T-helper 1 cell treated with Interleukin-12 subunit alpha and Interleukin-12 subunit beta and Interleukin-4 antibody, amounts not matched to agents 30 μg/mL and 1 μg/mL, for 36 hours (primary cell): ENCODE data around the gene GORASP1.

ENCODE experiments used
- H3K27ac Mint-ChIP-seq: one replicate; pipeline ENCODE4 v1.8.0; 2021; ENCODE audit warnings: mild to moderate bottlenecking, mixed read lengths
- H3K27me3 Mint-ChIP-seq: one replicate; pipeline ENCODE4 v1.8.0; 2021; ENCODE audit warnings: low read depth, mixed read lengths
- H3K36me3 Mint-ChIP-seq: one replicate; pipeline ENCODE4 v1.8.0; 2021; ENCODE audit warnings: low read depth, mixed read lengths
- H3K4me1 Mint-ChIP-seq: one replicate; pipeline ENCODE4 v1.8.0; 2021; ENCODE audit warnings: low read depth, mixed read lengths
- H3K4me3 Mint-ChIP-seq: one replicate; pipeline ENCODE4 v1.8.0; 2021; ENCODE audit warnings: mild to moderate bottlenecking, moderate library complexity, mixed read lengths
- H3K9me3 Mint-ChIP-seq: one replicate; pipeline ENCODE4 v1.8.0; 2021; ENCODE audit warnings: mixed read lengths

GORASP1 gene

DNA sequence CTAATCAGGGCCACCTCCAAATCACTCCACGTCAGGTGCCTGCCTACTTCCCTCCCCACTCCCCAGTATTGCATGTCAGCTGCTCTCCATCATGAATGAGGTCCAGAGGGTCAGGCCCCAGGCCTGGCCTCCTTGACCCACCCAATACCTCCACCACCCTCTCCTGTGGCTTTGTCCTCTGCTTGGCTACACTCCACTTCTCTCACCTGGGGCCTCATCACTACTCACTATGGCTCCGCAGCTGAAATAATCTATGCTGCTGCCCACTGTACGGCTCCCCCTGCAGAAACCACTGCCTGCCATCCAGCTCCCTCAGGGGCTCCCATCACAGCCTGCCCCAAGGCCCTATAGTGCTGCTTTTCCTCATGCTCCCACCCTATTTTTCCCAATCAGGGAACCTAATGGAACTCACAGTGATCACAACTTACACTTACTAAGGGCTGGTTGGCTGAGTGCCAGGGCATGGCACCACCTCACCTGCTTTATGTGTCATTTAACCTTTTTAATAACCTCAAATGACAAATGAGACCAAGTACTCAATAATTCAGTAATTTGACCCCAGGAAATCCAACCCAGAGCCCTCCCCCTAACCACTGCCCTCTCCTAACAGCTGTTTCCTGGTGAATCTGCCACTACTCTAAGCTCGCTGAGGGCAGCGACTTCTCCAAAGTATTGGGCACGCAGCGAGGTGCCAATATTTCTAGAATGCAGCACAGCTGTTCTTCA is 2.3 kb downstream of the GORASP1 start:
- H3K27me3 Mint-ChIP-seq = peaks cover 9% of the 10 kb centered on the region
- peaks cover 8% of the 10 kb centered on the region for H3K36me3 Mint-ChIP-seq
- no peak overlapping the region for H3K27ac Mint-ChIP-seq
- H3K4me1 Mint-ChIP-seq = peaks cover 54% of the 10 kb centered on the region
- no peak overlapping the region for H3K4me3 Mint-ChIP-seq
- H3K9me3 Mint-ChIP-seq = no peaks in the 10 kb centered on the region

- Mint-ChIP-seq H3K4me1 (peaks cover 49% of the 10 kb centered on the region), H3K9me3 (no peaks in the 10 kb centered on the region), H3K36me3 (peaks cover 4% of the 10 kb centered on the region), H3K27me3 (peaks cover 5% of the 10 kb centered on the region), H3K4me3 (no peak overlapping the region), H3K27ac (no peak overlapping the region)
These were observed 3.5 kb downstream of the GORASP1 start for GRCh38 chr3:39103791-39104552.

DNA sequence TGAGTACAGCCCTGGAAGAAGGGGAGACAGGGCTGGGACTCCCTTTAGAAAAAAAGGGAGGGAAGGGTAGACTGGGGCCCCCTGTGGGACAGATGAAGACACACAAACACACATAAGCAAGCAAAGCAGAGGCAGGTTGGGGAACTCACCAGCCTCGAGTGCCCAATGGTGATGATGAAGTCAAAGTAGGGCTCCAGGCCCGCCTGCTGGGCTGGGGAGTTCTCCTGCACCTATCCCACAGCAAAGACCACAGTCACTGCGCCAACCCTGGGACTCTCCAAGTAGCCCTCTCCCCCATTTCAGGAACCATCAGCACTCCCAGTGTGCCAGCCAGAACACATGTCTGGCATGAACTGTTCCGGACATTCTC is 4.1 kb downstream of the GORASP1 start:
- Mint-ChIP-seq H3K4me3 (no peak overlapping the region), H3K36me3 (peaks cover 4% of the 10 kb centered on the region), H3K27me3 (peaks cover 5% of the 10 kb centered on the region), H3K4me1 (peaks cover 42% of the 10 kb centered on the region), H3K27ac (no peak overlapping the region), H3K9me3 (no peaks in the 10 kb centered on the region)

DNA sequence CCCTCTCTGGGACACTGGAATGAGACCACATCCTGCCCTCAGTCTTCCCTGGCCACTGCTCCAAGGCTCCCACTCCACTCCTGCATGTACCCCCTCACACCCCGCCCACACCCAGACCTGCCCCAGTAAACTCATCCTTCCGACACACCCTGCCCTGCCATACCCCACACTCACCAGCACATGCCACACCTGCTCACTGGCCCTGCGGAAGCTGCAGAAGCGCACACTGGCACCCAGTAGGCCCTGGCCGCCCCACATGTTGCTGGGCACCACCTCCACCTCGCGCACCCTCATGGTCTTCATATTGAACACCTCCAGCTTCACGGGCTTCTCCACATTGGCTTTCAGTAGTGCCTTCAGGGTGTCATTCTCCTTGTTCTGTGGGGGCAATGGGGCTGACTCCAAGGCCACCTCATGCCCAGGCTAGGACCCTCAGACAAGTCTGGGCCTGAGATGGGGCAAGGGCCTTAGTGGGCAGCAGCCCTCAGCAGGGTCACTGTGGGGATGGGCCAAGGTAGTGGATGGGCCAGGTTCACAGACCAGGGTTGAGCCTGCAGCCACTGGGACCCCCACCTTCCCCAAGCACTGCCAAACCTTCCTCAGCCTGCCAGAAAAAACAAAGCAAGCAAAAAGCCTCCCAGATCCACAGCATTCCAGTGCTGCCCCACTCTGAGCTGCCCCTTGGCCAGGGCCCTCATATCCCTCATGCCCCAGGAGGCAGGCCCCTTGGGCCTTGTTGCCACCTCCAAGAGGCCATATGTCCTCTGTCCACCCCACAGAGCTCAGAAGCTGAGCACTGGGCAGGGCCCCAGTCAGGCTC is 4.7 kb downstream of the GORASP1 start:
- Mint-ChIP-seq H3K27me3 (peaks cover 5% of the 10 kb centered on the region), H3K4me1 (peaks cover 37% of the 10 kb centered on the region), H3K27ac (no peak overlapping the region), H3K9me3 (no peaks in the 10 kb centered on the region), H3K36me3 (no peaks in the 10 kb centered on the region), H3K4me3 (no peak overlapping the region)

DNA sequence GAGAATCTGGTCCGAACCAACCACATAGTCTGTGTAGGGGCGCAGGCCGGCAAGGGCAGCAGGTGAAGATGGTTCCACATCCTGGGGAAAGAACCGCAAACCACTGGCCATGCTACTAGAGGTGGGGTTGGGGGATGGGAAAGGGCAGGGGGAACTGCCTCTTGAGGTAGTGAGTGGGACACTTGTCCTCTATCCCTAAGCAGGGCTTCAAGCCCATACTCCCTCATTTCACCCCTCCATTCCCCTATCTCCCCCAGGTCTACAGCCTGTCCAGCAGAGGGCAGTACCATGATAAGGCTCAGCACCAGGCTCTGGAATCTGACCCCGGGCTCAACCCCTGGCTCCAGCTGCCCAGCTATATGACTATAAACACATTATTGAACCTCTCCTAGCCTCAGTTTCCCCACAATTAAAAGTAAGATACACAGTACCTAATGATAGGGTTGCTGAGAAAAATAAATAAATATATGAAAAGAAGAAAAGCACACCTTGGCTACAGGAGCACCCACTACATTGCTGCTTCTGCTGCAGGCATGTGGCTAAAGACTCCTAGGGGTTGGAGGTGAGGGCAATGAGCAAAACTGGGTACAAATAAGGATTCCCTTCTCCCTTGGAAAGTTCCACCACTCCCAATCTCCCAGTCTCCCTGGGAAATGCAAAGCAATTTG is 6.3 kb downstream of the GORASP1 start:
- H3K4me1 Mint-ChIP-seq = peaks cover 28% of the 10 kb centered on the region
- no peak overlapping the region for H3K27ac Mint-ChIP-seq
- no peaks in the 10 kb centered on the region for H3K9me3 Mint-ChIP-seq
- peaks cover 4% of the 10 kb centered on the region for H3K27me3 Mint-ChIP-seq
- H3K36me3 Mint-ChIP-seq = peaks cover 11% of the 10 kb centered on the region
- no peak overlapping the region for H3K4me3 Mint-ChIP-seq

DNA sequence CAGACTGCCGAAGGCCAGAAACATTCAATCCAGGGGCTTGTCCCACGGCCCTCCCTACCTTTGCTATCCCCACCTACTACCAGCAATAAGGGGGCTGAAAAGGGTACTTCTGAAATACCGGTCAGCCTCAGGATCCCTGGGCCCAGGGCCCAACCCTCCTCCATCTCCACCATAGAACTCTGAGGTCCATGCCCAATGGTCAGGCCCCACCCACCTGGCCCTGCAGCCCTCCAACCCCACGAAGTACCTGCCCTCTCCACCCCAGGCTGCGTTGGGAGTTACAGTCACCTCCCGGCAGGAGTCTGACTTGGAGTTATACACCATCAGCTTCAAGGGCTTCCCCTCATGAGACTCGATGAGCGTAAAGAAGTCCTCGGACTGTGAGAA is 6.9 kb downstream of the GORASP1 start:
- H3K27ac Mint-ChIP-seq = no peak overlapping the region
- H3K4me3 Mint-ChIP-seq = no peak overlapping the region
- no peaks in the 10 kb centered on the region for H3K27me3 Mint-ChIP-seq
- H3K36me3 Mint-ChIP-seq = peaks cover 12% of the 10 kb centered on the region
- H3K4me1 Mint-ChIP-seq = peaks cover 22% of the 10 kb centered on the region
- H3K9me3 Mint-ChIP-seq = no peaks in the 10 kb centered on the region

DNA sequence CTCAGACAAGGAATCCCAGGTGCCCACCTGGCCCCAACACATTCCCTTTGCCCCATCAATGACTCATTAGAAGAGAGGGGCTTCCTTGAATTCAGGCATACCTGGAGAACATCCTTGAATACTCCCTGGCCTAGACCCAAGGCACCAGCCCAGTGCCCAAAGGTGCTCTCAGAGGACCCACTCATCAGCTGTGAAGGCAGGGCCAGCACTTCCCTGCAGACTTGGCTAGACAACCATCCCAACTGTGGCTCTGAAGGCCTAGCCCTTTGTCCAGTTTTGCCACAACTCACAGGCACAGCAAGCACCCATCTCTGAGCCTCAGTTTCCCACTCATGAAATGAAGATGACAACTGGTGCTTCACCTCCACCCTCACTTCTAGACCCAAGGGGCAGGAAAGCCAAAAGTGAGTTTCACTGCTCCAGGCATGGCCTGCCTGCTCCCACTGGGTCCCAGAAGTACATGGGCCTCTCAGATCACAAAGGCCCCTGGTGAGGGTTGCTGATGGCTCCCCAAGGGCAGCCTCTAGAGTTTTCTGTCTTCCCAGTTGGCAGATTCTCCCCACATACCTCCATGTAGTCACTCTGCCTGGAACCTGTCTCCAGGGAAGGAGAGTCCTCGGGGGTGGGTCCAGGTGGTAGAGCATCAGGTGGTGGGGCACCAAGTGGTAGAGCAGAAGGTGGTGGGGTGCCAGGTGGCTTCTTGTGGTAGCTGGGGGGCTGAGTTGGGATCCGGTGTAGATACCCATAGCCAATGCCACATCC is 7.5 kb downstream of the GORASP1 start:
- H3K27me3 Mint-ChIP-seq = no peaks in the 10 kb centered on the region
- H3K36me3 Mint-ChIP-seq = peaks cover 18% of the 10 kb centered on the region
- no peaks in the 10 kb centered on the region for H3K9me3 Mint-ChIP-seq
- H3K27ac Mint-ChIP-seq = no peak overlapping the region
- peaks cover 17% of the 10 kb centered on the region for H3K4me1 Mint-ChIP-seq
- H3K4me3 Mint-ChIP-seq = no peak overlapping the region

DNA sequence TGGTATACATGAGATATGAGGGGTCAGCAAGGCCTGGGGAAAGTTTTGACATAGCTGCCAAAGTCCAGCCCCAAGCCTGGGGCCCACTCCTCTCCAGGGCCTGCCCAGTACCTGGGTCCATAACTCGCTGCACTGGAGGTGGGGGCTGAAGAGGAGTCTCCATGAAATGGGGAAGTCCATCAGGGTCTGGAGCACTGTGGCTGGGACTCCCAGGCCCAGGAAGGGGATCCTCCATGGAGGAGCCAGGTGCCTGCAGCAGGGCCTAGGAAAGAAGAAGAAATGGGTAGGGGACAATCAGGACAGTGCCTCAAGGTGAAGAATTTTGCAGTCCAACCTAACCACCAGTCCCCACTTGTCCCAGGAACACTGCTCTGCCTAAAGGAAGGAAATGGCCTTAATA is 8.2 kb downstream of the GORASP1 start:
- Mint-ChIP-seq H3K36me3 (peaks cover 22% of the 10 kb centered on the region), H3K9me3 (no peaks in the 10 kb centered on the region), H3K27ac (no peak overlapping the region), H3K4me1 (peaks cover 16% of the 10 kb centered on the region), H3K27me3 (no peaks in the 10 kb centered on the region), H3K4me3 (no peak overlapping the region)

GRCh38 chr3:39098473-39099000 is 8.9 kb downstream of the GORASP1 start:
- Mint-ChIP-seq H3K4me3 (no peak overlapping the region), H3K27me3 (no peaks in the 10 kb centered on the region), H3K27ac (no peak overlapping the region), H3K36me3 (peaks cover 29% of the 10 kb centered on the region), H3K4me1 (peaks cover 14% of the 10 kb centered on the region), H3K9me3 (no peaks in the 10 kb centered on the region)

DNA sequence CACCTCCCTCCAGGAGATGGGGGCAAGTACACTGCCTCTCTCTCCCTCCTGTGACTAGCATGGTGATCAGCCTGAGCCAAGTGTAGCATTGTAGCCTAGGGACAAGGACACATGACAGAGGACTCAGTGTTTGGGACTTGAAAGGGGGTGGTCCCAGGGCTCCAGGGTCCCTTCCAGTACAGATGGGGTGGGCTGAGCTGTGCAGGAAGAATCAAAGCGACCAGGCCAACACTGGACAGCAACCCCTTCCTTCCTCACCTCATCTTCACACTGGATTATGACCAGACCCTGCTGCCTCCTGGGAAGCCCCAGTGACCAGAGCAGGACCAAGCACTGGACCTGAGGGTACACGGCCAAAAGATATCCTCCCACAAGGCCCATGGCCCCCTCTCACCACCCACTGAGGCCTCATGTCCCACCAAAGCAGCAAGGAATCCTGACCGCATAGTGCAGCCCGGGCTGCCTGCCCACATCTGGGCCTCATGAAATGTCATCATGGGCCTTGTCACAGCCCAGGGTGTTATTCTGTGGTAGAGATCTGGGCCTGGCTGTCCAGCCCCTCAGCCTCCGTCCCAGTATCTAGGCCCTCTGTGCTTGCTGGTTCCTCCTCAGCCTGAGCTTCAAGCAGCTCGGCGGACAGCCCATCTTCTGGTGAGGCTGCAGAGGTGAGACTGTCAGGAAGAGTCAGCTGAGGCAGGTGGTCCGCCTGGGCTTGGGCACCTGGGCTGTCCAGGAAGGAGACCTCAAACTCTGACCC is 9.5 kb downstream of the GORASP1 start:
- H3K9me3 Mint-ChIP-seq = no peaks in the 10 kb centered on the region
- no peak overlapping the region for H3K27ac Mint-ChIP-seq
- H3K4me1 Mint-ChIP-seq = peaks cover 9% of the 10 kb centered on the region
- H3K27me3 Mint-ChIP-seq = no peaks in the 10 kb centered on the region
- peaks cover 29% of the 10 kb centered on the region for H3K36me3 Mint-ChIP-seq
- H3K4me3 Mint-ChIP-seq = no peak overlapping the region

DNA sequence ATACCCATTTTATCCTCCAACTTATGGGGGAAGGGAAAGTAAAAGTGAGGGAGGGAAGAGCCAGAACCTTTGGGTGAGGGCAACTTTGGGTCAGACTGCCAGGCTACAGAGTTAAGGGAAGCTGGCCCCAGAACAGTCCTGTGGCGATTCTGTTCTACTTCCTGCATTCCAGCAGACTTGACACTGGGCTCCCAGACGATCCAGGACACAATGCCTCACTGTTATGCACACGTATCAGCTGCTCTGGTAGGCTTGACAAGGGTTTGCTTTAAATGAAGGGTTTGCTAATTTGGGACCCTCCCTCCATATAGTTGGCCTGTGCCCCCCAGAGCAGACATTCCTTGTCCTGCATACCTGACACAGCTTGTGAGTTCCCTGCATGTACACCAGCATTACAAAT is 10.7 kb downstream of the GORASP1 start:
- peaks cover 33% of the 10 kb centered on the region for H3K36me3 Mint-ChIP-seq
- H3K27ac Mint-ChIP-seq = no peak overlapping the region

GRCh38 chr3:39095778-39096177 is 11.6 kb downstream of the GORASP1 start:
- no peak overlapping the region for H3K27ac Mint-ChIP-seq
- no peaks in the 10 kb centered on the region for H3K27me3 Mint-ChIP-seq
- H3K9me3 Mint-ChIP-seq = no peaks in the 10 kb centered on the region
- H3K4me3 Mint-ChIP-seq = no peak overlapping the region
- H3K36me3 Mint-ChIP-seq = peaks cover 33% of the 10 kb centered on the region
- no peaks in the 10 kb centered on the region for H3K4me1 Mint-ChIP-seq

More for the DNA sequence above, 10.7 kb downstream of the GORASP1 start:
- peaks cover 6% of the 10 kb centered on the region for H3K4me1 Mint-ChIP-seq
- H3K27me3 Mint-ChIP-seq = no peaks in the 10 kb centered on the region
- no peak overlapping the region for H3K4me3 Mint-ChIP-seq
- no peaks in the 10 kb centered on the region for H3K9me3 Mint-ChIP-seq
